ENCODE measurements around the gene GALNT9.
"Not testable (repeated sequence)": the region's sequence is repeated elsewhere in the genome, so short reads cannot be mapped to it uniquely, and the experiment has no call there.

GALNT9 gene

GRCh38 chr12:132358241-132359225 lies 29.1 kb upstream of the GALNT9 start:
- in situ Hi-C loops (cut with MboI; ENCODE audit: low sequenced_read_pairs) = not testable (repeated sequence)

GRCh38 chr12:132357623-132358186 lies 28.3 kb upstream of the GALNT9 start:
- in situ Hi-C loops (cut with MboI; ENCODE audit: low sequenced_read_pairs) = no loop called here

- in situ Hi-C loops (cut with MboI; ENCODE audit: low sequenced_read_pairs) = no loop called here
Observed at GRCh38 chr12:132356691-132357622, 27.6 kb upstream of the GALNT9 start.

- in situ Hi-C loops (cut with MboI; ENCODE audit: low sequenced_read_pairs) = no loop called here
Observed at GRCh38 chr12:132355742-132356681, 26.6 kb upstream of the GALNT9 start.

- in situ Hi-C loops (cut with MboI; ENCODE audit: low sequenced_read_pairs) = no loop called here
Observed at GRCh38 chr12:132354982-132355680, 25.7 kb upstream of the GALNT9 start.

- in situ Hi-C loops (cut with MboI; ENCODE audit: low sequenced_read_pairs) = no loop called here
Observed at GRCh38 chr12:132354211-132354981, 25.0 kb upstream of the GALNT9 start.

GRCh38 chr12:132353811-132354210 lies 24.4 kb upstream of the GALNT9 start:
- in situ Hi-C loops (cut with MboI; ENCODE audit: low sequenced_read_pairs) = no loop called here

GRCh38 chr12:132352896-132353800 lies 23.8 kb upstream of the GALNT9 start:
- in situ Hi-C loops (cut with MboI; ENCODE audit: low sequenced_read_pairs) = no loop called here

- in situ Hi-C loops (cut with MboI; ENCODE audit: low sequenced_read_pairs) = no loop called here
Observed at GRCh38 chr12:132351751-132352495, 22.5 kb upstream of the GALNT9 start.

- in situ Hi-C loops (cut with MboI; ENCODE audit: low sequenced_read_pairs) = no loop called here
Observed at GRCh38 chr12:132349501-132350131, 20.2 kb upstream of the GALNT9 start.

GRCh38 chr12:132348176-132348575 lies 18.8 kb upstream of the GALNT9 start:
- in situ Hi-C loops (cut with MboI; ENCODE audit: low sequenced_read_pairs) = no loop called here

GRCh38 chr12:132347176-132347855 lies 17.9 kb upstream of the GALNT9 start:
- in situ Hi-C loops (cut with MboI; ENCODE audit: low sequenced_read_pairs) = no loop called here

- in situ Hi-C loops (cut with MboI; ENCODE audit: low sequenced_read_pairs) = no loop called here
Observed at GRCh38 chr12:132346471-132347175, 17.2 kb upstream of the GALNT9 start.

GRCh38 chr12:132345561-132346200 lies 16.3 kb upstream of the GALNT9 start:
- in situ Hi-C loops (cut with MboI; ENCODE audit: low sequenced_read_pairs) = no loop called here

- in situ Hi-C loops (cut with MboI; ENCODE audit: low sequenced_read_pairs) = no loop called here
Observed at GRCh38 chr12:132345126-132345525, 15.7 kb upstream of the GALNT9 start.

All from HL-60/S4 (cell line).